Esophagus (tissue), 2 donors: ENCODE measurements around the gene GPR157. TPM values are rescaled to one million over a fixed set of nuclear protein-coding genes. Genes with fewer than 3 reads are reported as not detected.
A peak's percentile ranks its signal among the peaks of the same experiment; 100 is the strongest.
"Not testable (repeated sequence)": the region's sequence is repeated elsewhere in the genome, so short reads cannot be mapped to it uniquely, and the experiment has no call there.

Experiments used
- H3K27ac ChIP-seq, 2 donors: one replicate each; pipeline ENCODE4 v1.5.1; 2013; ENCODE audit warnings: low read depth in 2 of 2, mild to moderate bottlenecking in 2 of 2, inconsistent platforms in 1 of 2, low read length in 1 of 2, moderate library complexity in 1 of 2
- H3K27me3 ChIP-seq, 2 donors: one replicate each; pipeline ENCODE4 v1.6.1; 2013; ENCODE audit warnings: low read length in 2 of 2, control low read depth in 1 of 2, mild to moderate bottlenecking in 1 of 2; ENCODE audit not compliant: insufficient read depth in 2 of 2, control insufficient read depth in 1 of 2
- H3K36me3 ChIP-seq, 2 donors: one replicate each; pipeline ENCODE4 v1.6.1; 2013; ENCODE audit warnings: low read length in 1 of 2; ENCODE audit not compliant: control insufficient read depth in 2 of 2, insufficient read depth in 2 of 2
- H3K4me1 ChIP-seq, 2 donors: one replicate each; pipeline ENCODE4 v1.6.1; 2013; ENCODE audit warnings: low read length in 1 of 2; ENCODE audit not compliant: control insufficient read depth in 2 of 2, insufficient read depth in 2 of 2
- H3K4me3 ChIP-seq, 2 donors: one replicate each; pipeline ENCODE4 v1.5.1; 2013; ENCODE audit warnings: low read length in 2 of 2, mild to moderate bottlenecking in 2 of 2, low read depth in 1 of 2, moderate library complexity in 1 of 2
- H3K9me3 ChIP-seq, 2 donors: one replicate each; pipeline ENCODE4 v1.6.1; 2013; ENCODE audit warnings: mild to moderate bottlenecking in 2 of 2, low read depth in 1 of 2, low read length in 1 of 2, moderate library complexity in 1 of 2; ENCODE audit not compliant: control insufficient read depth in 2 of 2, insufficient read depth in 1 of 2
- WGBS, 2 donors: extraction: QIAGEN DNeasy Blood & Tissue Kit; methylation state at CpG; one replicate each; pipeline ENCODE4 v1.1.7; 2013; 5-methylcytosine and 5-hydroxymethylcytosine counted together
- polyA plus RNA-seq, 2 donors: library from polyadenylated mRNA; stranded (reverse); fragments of 200-250 nt; gene quantifications; one replicate each; pipeline ENCODE4 v1.2.3, GENCODE V29; 2013
- donor health status: healthy with polysubstance abuse.
- donor health status: Bipolar disorder and iron deficiency.

GPR157 gene
- polyA plus RNA-seq, 2 donors: 15.7 to 15.9 TPM

DNA sequence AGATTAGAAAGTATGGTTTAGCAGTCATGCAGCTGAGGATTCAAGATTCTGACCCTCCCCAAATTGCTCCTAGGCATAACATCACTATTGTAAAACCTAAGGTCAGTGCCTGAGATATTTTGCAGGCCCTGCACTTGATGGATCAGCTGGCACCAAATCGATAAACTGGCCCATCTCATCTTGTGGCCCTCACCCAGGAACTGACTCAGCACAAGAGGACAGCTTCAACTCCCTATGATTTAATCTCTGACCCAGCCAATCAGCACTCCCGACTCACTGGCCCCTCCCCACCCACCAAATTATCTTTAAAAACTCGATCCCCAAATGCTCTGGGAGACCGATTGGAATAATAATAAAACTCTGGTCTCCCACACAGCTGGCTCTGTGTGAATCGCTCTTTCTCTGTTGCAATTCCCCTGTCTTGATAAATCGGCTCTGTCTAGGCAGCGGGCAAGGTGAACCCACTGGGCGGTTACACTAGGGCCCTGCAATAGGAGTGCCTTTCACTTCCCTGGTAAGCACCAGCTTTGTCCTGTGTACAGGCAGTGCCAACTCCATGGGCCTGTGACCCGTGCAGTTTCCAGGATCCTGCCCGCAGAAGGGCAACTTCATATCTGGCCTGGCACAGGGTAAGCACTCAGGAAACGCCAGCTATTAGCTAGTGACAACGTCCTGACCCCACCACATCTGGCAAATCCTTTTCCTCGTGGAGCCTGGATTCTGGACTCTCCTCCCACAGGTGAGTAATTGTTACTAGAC is 30.8 kb downstream of the GPR157 start:
- no peaks in the 10 kb centered on the region for H3K27me3 ChIP-seq
- H3K27ac ChIP-seq: no peak overlapping the region
- no peaks in the 10 kb centered on the region for H3K9me3 ChIP-seq
- peaks cover 0 to 5% of the 10 kb centered on the region in 2 donors for H3K36me3 ChIP-seq
- H3K4me3 ChIP-seq: no peak overlapping the region
- WGBS, 2 donors: 75 to 83% methylated on average over 13 of the region's 13 CpGs
- H3K4me1 ChIP-seq: no peaks in the 10 kb centered on the region

DNA sequence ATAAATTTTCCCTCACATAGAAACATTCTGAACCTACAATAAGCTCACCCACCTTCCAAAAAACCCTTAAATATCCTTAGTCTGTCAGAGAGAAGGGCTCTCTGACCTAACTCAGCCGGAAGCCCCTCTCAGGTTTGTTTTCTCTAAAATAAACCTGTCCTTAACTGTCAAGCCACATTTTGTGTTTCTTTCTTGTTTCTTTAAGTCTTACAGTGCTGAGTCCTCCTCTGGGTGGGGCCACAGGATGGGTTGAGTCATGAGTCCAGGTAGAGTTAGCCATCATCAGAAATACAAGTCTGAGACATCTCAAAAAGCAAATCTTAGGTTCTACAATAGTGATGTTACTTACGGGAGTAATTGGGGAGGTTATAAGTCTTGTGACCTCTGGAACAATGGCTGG is 33.1 kb downstream of the GPR157 start:
- Histone ChIP-seq H3K9me3 (no peaks in the 10 kb centered on the region), H3K4me1 (no peaks in the 10 kb centered on the region), H3K27me3 (no peaks in the 10 kb centered on the region), H3K4me3 (no peak overlapping the region), H3K27ac (no peak overlapping the region), H3K36me3 (peaks cover 0 to 2% of the 10 kb centered on the region in 2 donors)
- WGBS, 2 donors: 88 to 94% methylated on average over 2 of the region's 2 CpGs

DNA sequence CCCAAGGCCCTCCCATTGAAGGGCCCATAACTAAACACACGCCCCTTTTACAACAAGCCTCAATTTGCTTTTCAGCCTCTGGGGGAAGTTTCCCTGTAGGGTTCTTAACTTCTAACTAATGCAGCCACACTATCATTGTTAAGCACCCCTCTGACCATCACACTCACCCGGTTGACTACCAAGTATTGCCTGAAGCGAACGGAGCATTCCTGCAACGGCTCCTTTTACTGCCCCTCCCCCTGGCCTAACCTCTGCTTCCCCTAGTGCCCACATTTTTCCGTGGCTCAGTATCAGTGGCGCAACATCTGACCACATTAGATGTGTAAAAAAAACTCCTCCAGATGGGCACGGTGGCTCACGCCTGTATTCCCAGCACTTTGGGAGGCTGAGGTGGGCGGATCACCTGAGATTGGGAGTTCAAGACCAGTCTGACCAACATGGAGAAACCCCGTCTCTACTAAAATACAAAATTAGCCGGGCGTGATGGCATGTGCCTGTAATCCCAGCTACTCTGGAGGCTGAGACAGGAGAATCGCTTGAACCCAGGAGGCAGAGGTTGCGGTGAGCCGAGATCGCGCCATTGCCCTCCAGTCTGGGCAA is 34.8 kb downstream of the GPR157 start:
- peak overlapping the region in 1 of 2 donors; percentile 4 for H3K27ac ChIP-seq
- not testable (repeated sequence) for H3K9me3 ChIP-seq, H3K36me3 ChIP-seq, H3K27me3 ChIP-seq, H3K4me1 ChIP-seq, H3K4me3 ChIP-seq
- WGBS, 2 donors: 71% methylated on average over 18 of the region's 18 CpGs

DNA sequence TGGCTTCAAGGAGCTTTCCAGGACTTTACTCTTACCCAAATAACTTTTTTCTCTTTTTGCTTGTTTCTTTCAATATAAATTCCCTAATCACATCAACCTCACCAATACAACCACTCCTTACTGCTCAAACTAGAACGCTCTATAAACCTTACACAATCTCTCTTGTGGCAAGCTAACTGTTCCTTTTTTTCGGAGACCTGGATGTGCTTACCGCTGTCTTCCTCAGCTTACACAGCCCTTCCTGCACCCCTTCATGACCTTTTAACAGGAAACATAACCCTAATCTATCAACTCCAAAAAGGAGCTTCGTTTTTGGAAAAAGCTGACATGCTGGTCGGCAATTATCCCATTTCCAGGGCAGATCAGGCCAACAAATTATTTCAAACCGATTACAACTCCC is 35.3 kb downstream of the GPR157 start:
- Histone ChIP-seq H3K9me3 (no peaks in the 10 kb centered on the region), H3K36me3 (no peaks in the 10 kb centered on the region), H3K27me3 (no peaks in the 10 kb centered on the region), H3K4me1 (no peaks in the 10 kb centered on the region), H3K4me3 (no peak overlapping the region), H3K27ac (peak overlapping the region in 1 of 2 donors; percentile 4)
- 35 to 57% methylated on average over 6 of the region's 6 CpGs for WGBS, 2 donors

DNA sequence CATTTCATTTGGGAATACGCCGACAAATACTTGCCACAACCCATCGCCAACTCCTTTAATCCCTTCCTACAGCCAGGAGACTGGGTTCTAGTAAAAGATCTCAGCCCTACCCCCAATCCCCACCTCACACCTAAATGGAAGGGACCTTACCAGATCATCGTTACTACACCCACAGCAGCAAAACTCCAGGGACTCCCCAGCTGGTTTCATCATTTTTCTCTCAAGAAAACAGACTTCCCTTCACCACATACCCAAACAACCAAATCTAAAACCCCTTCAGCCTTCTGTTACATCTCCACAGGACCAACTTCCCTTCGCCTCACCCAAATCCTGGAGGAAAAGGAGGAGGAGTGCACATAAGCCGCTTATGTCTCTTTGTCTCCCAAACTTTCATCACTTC is 35.8 kb downstream of the GPR157 start:
- WGBS, 2 donors: 75 to 92% methylated on average over 6 of the region's 6 CpGs
- H3K9me3 ChIP-seq: no peaks in the 10 kb centered on the region
- H3K27ac ChIP-seq: no peak overlapping the region
- no peaks in the 10 kb centered on the region for H3K36me3 ChIP-seq
- H3K27me3 ChIP-seq: no peaks in the 10 kb centered on the region
- H3K4me1 ChIP-seq: no peaks in the 10 kb centered on the region
- H3K4me3 ChIP-seq: no peak overlapping the region

DNA sequence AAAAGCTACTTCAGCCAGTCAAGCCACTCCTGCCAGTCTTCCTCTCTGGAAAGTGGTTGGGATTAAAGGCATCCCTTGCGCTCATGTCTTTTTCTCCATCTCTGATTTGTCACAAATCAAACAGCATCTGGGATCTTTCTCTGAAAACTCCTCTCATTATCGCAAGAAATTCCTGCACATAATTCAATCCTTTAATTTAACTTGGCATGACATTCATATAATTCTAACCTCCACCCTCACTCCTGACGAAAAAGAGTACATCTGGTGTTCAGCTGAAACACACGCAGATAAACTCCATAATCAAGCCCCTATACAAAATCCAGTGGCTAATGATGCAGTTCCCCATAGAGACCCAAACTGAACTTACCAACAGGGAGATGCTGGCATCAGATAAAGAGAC is 40.1 kb downstream of the GPR157 start:
- H3K36me3 ChIP-seq: no peaks in the 10 kb centered on the region

DNA sequence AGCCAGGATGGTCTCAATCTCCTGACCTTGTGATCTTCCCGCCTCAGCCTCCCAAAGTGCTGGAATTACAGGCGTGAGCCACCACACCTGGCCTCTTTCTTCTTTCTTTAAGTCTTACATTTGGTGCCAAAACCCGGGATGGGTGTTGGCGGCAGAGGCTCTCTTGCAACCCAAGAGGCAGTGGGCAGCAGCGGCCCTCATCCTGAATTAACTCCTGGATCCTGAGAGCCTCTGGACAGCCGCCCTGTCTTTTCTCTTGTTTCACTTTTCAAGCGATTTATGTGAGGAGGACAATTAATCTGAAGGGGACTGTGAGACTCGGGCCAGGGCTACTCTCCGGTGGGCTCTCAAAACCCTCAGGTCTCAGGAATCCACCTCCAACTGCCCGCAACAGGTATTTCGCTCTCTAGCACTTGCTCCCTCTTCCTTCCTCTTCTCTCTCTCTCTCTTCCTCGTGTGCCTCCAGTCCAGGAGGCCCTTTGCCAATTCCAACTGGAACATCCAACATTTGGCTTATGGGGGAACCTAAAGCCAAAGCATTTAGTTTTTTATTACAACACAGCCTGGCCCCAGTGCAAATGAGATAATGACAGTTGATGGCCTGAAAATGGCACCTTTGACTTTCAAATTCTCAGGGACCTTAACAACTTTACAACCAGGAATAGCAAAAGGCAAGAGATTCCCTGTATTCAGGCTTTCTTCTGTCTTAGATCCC is 41.3 kb downstream of the GPR157 start:
- 76 to 85% methylated on average over 12 of the region's 12 CpGs for WGBS, 2 donors
- no peaks in the 10 kb centered on the region for H3K36me3 ChIP-seq
- H3K27ac ChIP-seq: no peak overlapping the region
- no peaks in the 10 kb centered on the region for H3K9me3 ChIP-seq
- no peaks in the 10 kb centered on the region for H3K27me3 ChIP-seq
- no peak overlapping the region for H3K4me3 ChIP-seq
- H3K4me1 ChIP-seq: peaks cover 0 to 3% of the 10 kb centered on the region in 2 donors

More for the DNA sequence above, 40.1 kb downstream of the GPR157 start:
- Histone ChIP-seq H3K4me1 (peaks cover 0 to 3% of the 10 kb centered on the region in 2 donors), H3K4me3 (no peak overlapping the region), H3K27ac (no peak overlapping the region), H3K27me3 (no peaks in the 10 kb centered on the region), H3K9me3 (no peaks in the 10 kb centered on the region)
- WGBS, 2 donors: 71 to 73% methylated on average over 4 of the region's 4 CpGs

DNA sequence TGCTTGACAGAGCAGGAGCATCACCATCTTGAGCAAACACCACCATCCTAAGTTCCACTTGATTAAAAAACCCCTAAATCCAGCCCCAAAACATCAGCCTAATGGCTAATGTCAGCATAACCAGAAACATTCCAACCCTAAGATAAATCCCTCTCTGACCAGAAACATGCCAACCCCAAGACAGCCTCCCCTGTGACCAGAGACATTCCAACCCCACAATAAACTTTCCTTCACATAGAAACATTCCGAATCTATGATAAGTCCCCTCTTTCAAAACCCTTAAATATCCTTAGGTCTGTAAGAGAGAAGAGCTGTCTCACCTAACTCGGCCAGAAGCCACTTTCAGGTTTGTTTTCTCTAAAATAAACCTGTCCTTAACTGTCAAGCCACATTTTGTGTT is 42.1 kb downstream of the GPR157 start:
- H3K9me3 ChIP-seq: no peaks in the 10 kb centered on the region
- no peaks in the 10 kb centered on the region for H3K36me3 ChIP-seq
- WGBS, 2 donors: 51 to 88% methylated on average over 2 of the region's 2 CpGs
- H3K4me3 ChIP-seq: no peak overlapping the region
- H3K4me1 ChIP-seq: peaks cover 0 to 5% of the 10 kb centered on the region in 2 donors
- H3K27me3 ChIP-seq: no peaks in the 10 kb centered on the region
- peak overlapping the region in 1 of 2 donors; percentile 20 for H3K27ac ChIP-seq

DNA sequence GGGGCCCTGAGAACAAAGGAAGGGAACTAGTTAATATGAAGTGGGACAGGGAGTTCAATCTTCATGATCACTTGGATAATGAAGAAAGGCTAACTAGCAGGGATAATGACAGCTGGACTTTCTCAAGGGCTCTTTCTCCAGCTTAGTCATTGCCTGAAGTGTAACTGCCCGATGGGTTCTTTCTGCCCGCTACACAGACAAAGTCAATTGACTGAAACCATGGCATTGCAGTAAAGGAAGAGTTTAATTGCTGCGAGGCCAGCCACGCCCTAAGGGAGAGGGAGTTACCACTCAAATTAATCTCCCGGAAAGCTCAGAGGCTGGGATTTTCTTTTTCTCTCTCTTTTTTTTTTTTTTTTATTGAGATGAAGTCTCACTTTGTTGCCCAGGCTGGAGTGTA is 42.9 kb downstream of the GPR157 start:
- peaks cover 0 to 5% of the 10 kb centered on the region in 2 donors for H3K4me1 ChIP-seq
- H3K27ac ChIP-seq: peak overlapping the region; percentile 54 to 83
- 26 to 38% methylated on average over 5 of the region's 5 CpGs for WGBS, 2 donors
- no peaks in the 10 kb centered on the region for H3K27me3 ChIP-seq
- no peaks in the 10 kb centered on the region for H3K36me3 ChIP-seq
- no peak overlapping the region for H3K4me3 ChIP-seq
- H3K9me3 ChIP-seq: no peaks in the 10 kb centered on the region
